EL (cell line): ENCODE results near the gene EPHX1.
"Not testable (repeated sequence)": the region's sequence is repeated elsewhere in the genome, so short reads cannot be mapped to it uniquely, and the experiment has no call there.

ENCODE experiments used
- DNase-seq: peaks from one replicate; pipeline ENCODE4 v3.0.0-alpha.2; 2016

Gene EPHX1

DNA sequence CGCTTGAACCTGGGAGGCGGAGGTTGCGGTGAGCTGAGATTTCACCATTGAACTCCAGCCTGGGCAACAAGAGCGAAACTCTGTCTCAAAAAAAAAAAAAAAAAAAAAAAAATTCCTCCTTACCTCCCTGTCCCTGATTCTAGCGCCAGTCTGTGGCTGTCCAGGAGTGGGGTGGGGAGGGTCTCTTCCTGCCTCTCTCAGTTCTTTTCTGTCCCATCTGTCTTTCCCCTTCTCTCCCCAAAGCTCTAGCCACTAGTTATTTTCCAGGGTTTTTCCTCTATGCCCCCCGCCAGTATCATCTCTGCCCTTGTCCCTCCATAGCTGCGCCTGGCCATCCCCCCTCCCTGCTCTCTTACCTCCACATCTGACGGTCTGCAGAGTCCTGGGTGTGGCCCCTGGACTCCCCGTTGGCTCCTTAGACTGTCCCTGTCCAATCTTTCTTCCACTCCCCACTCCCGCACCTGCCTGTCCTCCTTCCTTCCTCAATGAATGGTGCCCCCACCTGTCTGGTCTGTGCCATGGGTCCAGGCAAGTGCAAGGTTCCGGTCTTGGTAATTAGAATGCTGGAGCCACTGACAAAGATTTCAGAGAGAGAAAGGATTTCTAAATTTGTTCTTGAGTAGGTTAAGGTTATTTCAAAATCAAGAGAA lies 73.8 kb downstream of the EPHX1 start:
- no peak for DNase-seq

DNA sequence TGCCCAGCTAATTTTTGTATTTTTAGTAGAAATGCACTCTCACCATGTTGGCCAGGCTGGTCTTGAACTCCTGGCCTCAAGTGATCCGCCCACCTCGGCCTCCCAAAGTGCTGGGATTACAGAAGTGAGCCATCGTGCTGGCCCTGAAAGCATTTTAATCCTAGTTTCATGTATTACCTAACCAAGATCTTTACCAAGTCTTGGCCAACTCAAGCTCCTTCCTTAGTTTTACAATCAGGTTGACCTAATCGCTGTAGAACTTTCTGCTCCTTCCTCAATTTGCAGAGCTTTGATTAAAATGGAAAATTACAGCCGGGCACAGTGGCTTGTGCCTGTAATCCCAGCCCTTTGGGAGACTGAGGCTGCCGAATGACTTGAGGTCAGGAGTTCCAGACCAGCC lies 75.4 kb downstream of the EPHX1 start:
- DNase-seq = no peak

DNA sequence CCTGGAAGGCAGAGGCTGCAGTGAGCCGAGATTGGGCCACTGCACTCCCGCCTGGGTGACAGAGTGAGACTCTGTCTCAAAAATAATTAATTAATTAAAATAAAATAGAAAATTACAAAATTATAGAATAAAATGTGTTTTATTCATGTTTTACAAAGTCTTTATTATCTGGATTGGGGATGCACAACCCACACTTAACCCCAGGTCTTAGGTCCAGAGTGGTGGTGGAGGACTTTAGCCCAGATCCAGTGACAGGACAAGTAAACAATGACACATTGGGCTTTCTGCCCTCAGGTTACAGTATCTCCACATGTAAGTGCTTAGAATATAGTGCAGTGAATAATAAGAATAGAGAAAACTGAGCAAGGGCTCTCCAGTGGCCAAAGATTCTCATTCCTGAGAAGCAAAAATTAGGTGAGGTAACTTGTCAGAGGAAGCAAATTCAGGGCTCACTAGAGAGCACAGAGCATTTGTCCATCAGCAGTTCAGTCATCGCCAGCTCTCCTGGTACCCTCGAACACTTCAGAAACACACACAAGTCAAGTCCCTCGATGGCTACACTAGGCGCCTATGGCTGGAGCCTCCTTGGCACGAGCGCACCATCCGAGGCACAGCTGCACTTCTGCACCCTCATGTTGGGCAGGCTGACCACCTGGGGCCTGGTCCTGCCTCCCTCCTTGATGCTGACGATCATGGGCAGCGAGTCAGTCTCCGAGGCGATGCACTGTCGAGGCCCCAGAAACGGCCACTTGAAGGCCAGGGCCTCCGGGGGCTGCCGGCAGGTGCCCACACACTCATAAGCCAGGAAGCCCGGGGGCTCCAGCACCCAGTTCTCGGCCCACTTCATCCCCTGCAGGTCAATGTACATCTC lies 76.5 kb downstream of the EPHX1 start:
- no peak for DNase-seq

DNA sequence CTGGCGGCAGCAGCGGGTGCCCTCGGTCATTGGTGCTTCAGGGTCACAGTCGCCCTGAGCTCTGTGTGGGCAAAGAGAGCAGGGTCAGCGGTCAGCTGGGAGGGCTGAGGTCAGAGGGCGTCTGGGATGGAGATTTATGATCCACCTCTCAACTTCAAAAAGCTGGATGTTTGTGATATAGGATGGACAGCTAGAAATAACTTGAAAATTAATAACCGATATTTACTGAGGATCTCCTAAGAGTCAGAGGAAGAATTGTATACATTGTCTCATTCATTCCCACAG lies 77.0 kb downstream of the EPHX1 start:
- no peak for DNase-seq

DNA sequence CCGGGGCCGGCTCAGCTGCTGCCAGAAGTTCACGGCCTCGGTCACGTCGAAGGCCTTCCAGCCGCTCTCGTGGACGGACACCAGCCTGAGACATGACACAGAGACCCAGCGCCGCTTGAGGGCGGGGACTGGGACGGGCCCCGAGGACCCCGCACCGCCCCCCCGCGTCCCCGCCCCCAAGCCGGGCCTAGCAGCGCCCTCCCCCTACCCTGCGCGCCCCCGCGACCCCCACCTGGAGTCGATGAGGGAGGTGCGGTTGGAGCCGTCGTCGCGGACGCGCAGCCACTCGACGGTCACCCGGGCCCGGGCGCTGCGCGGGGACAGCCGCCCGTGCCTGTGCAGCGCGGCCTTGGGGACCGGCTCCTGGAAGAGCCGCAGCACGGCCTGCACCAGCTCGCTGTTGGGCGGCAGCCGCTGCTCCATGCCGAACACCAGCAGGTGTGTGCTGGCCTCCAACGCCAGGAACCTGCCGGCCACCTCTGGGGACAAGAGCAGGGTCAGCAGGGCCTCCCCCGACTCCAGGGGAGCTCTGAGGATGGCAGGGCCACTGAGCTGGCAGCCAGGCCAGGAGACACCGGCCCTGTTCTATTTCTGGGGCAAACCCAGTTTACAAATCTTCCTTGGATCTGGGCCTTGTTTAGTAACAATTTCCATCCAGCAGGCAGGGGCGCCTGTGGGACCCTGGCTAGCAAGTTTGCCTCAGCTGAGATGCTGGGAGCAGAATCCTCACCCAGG lies 77.8 kb downstream of the EPHX1 start:
- not testable (repeated sequence) for DNase-seq

DNA sequence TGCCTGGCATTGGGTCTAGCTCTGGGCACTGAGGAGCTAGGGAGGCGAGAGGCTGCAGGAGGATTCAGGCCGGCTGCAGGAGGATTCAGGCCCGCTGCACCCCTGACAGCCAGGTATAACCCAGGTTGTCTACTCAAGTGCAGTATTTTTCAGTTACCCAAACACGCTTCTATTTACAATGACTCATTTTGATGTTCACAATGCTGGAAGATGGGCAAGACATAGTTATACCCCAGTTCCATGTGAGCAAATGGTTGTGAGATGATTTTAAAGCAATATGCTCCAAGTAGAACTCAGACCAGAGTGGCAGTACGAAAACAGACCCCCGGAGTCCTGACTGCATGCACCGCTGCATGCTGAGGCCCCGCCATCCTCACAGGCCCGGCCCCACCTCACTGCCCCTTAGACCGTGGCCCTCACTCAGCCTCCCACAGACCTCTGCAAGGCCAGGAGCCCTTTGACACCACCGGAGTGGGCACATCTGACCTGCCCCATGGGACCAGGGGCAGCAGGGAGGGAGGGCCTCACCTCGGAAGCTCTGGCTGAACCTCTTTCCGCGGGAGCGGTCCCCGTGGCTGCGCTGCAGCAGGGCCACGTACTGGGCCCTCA lies 78.5 kb downstream of the EPHX1 start:
- DNase-seq = no peak

DNA sequence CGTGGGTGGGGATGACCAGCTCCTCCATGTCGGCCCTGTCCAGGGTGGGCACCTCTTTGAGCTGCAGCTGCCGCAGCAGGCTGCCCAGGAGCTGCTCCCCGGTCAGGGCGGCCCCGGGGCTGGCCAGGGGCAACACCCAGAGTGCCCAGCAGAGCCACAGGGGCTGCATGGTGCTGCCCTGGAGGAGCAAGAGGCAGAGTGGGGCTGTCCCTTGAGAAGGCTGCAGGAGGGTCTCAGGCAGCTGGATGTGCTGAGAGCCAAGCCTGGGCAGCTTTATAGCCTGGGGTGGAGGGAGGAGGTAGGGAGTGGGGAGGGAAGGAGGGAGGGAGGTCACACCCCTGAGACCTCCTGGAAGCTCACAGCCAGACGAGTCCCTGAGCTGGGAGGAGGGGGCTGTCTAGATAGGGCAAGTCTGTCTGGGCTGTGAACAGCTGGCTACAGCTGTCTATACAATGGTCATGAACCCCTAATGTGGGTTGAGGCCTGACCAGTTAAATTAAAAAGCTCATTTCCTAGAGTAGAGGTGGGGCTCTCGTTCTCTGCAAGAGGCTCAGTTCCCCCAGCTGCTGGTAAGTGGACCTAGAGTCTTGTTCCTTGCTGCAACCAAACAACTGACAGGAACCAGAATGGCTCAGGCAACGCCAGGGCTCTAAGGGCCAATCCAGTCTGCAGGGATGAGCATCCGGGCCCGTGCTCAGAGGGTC lies 79.1 kb downstream of the EPHX1 start, which contains the start of gene LEFTY1:
TSS of gene LEFTY1 (minus strand) at position 249 of the 704 bp plus-strand sequence. CDS start at position 169, 80 bp downstream.
- DNase-seq = no peak

DNA sequence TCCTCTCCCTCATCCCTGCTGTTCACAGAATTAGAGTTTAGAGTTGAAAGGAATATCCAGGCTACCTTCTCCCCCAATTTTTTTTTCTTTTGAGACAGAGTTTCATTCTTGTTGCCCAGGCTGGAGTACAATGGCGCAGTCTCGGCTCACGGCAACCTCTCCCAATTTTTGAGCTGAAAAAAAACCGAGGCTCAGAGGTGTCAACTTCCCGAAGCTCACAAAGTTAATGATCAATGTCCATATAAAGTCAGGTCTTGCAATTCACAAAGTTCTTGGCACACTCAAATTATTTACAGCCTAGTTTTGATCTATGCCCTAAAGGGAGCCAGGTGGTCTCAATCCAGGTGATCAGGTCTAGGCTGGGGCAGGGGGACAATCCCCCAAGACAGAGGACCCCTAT lies 79.8 kb downstream of the EPHX1 start:
- DNase-seq = no peak

DNA sequence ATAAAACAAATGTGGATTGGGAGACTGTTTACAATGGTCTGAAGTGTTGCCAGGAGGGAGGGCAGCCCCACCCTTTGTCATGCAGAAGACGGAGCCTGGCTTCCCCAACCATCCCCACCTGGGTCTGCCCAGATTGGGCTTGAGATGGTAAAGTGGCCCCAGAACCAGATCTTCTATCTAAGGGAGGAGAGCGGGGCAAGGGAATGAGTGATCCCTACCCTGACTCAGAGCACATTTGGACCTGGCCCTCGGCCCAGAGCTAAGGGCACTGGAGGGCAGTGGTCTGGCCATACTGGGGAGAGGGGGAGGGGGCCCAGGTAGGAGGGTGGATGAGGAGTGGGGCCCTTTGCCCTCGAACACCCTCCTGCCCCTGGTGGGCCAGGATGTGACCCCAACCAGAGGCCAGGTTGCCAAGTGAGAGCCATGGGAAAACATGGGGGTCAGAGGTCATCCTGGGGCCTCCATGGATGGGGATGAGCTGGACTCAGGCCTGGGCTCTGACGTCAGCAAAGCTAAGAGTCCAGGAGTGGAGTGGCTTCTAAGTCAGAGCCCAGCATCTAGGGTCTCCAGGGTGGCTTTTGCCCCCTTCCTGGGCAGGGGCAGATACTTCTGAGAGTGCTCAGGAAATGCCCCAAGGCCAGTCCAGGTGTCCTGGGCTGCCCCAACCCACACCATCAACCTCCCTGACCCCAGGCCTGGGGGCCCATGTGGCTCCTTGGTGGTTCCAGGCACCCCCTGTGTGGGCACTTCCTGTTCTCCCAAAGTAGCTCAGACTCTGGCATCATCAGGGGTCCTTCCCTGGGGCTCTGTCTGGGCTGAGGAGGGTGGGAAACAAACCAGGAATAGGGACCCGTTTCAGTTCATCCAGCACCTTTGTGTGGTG lies 80.7 kb downstream of the EPHX1 start:
- no peak for DNase-seq

DNA sequence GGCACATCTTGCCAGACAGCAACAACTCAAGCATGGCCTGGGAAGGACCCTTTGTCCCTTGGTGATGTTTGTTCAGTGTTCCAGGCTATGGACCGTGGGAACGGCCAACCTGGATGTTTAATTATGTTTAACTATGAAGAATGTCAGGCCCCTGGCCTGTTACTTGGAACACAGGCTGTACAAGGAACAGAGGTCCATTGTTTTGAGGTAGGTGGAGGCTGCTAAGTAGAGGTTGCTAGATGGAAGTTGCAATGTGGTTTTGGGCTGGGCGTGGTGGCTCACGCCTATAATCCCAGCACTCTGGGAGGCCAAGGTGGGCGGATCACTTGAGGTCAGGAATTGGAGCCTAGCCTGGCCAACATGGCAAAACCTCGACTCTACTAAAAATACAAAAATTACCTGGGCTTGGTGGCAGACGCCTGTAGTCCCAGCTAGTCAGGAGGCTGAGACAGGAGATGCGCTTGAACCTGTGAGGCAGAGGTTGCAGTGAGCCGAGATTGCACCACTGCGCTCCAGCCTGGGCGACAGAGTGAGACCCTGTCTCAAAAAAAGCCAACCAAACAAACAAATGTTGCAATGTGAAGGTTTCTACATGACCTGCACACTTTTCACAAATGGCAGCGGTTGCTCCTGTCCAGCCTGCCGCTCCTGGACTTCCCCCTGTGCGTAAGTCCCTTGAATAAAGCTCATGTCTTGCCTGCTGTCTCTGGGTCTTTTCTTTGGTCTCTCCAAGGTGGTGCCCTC lies 81.5 kb downstream of the EPHX1 start:
- no peak for DNase-seq

DNA sequence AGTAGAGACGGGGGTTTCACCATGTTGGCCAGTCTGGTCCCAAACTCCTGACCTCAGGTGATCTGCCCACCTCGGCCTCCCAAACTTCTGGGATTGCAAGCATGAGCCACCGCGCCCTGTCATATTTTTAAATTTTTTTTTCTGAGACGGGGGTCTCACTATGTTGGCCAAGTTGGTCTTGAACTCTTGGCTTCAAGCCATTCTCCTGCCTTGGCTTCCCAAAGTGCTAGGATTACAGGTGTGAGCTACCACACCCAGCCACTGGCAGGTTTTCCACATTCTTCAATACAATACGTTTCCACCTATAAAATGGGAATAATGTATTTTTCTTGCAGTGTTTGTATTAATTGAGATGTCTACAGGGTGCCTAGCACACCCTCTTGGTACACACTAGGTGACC lies 82.4 kb downstream of the EPHX1 start:
- no peak for DNase-seq
